ENCODE data around the gene GALP.

The GALP gene

DNA sequence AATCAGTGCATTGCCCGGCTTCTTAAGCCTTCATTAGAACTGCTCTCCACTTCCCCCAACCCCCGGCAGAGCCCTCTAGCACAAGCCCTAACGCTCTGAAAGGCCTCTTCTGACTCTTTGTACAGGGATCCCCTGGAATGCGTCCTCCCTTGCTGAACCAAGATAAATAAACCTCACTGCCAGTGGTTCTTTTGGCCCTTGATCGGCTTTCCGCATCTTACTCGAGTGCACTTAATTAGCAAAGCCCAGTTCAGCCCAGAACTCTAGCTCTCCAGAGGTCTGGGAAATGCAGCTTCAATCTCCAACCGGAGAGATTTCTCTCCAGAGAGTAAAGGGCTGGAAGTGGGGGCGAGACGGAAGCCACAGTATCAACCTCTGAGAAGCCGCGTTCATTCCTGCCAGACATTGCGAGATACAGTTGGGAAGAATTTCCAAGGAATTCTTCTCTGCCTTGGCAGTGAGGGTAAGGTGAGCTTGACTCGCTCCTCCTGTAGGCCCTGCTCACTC, 43.4 kb upstream of the GALP start:
- H2AFZ ChIP-seq (ENCODE audit: low read depth, low read length, severe bottlenecking): no peak overlapping the region
- H3K9ac ChIP-seq (ENCODE audit: low read length): no peak overlapping the region
- H3K36me3 ChIP-seq (ENCODE audit: low read length): no peaks in the 10 kb centered on the region
- H3K27ac ChIP-seq (ENCODE audit: low read depth, low read length): no peak overlapping the region
- H3K4me3 ChIP-seq (ENCODE audit: insufficient read depth, low read length, poor library complexity, severe bottlenecking): no peak overlapping the region
- no peaks in the 10 kb centered on the region for H3K79me2 ChIP-seq (ENCODE audit: insufficient read depth, low read length)
- H3K27me3 ChIP-seq (ENCODE audit: low read length): no peaks in the 10 kb centered on the region
- no peak for TF ChIP-seq EZH2phosphoT487 (conservative IDR thresholded peaks at IDR 0.05; ENCODE audit: low read length)
- TF ChIP-seq, protein P1, sequence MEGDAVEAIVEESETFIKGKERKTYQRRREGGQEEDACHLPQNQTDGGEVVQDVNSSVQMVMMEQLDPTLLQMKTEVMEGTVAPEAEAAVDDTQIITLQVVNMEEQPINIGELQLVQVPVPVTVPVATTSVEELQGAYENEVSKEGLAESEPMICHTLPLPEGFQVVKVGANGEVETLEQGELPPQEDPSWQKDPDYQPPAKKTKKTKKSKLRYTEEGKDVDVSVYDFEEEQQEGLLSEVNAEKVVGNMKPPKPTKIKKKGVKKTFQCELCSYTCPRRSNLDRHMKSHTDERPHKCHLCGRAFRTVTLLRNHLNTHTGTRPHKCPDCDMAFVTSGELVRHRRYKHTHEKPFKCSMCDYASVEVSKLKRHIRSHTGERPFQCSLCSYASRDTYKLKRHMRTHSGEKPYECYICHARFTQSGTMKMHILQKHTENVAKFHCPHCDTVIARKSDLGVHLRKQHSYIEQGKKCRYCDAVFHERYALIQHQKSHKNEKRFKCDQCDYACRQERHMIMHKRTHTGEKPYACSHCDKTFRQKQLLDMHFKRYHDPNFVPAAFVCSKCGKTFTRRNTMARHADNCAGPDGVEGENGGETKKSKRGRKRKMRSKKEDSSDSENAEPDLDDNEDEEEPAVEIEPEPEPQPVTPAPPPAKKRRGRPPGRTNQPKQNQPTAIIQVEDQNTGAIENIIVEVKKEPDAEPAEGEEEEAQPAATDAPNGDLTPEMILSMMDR (IDR thresholded peaks at IDR 0.05; ENCODE audit: insufficient read depth, low read length, poor library complexity, severe bottlenecking): no peak
- no peaks in the 10 kb centered on the region for H3F3A ChIP-seq (ENCODE audit: insufficient read depth)
- no peaks in the 10 kb centered on the region for H3K9me3 ChIP-seq (ENCODE audit: insufficient read depth, low read length)
- H4K20me1 ChIP-seq (ENCODE audit: low read depth, low read length): no peaks in the 10 kb centered on the region
- no peak overlapping the region for H3K4me2 ChIP-seq (ENCODE audit: low read depth, low read length, poor library complexity, severe bottlenecking)
- no peaks in the 10 kb centered on the region for H3K9me2 ChIP-seq (replicated peaks; ENCODE audit: insufficient read depth, low read length)

DNA sequence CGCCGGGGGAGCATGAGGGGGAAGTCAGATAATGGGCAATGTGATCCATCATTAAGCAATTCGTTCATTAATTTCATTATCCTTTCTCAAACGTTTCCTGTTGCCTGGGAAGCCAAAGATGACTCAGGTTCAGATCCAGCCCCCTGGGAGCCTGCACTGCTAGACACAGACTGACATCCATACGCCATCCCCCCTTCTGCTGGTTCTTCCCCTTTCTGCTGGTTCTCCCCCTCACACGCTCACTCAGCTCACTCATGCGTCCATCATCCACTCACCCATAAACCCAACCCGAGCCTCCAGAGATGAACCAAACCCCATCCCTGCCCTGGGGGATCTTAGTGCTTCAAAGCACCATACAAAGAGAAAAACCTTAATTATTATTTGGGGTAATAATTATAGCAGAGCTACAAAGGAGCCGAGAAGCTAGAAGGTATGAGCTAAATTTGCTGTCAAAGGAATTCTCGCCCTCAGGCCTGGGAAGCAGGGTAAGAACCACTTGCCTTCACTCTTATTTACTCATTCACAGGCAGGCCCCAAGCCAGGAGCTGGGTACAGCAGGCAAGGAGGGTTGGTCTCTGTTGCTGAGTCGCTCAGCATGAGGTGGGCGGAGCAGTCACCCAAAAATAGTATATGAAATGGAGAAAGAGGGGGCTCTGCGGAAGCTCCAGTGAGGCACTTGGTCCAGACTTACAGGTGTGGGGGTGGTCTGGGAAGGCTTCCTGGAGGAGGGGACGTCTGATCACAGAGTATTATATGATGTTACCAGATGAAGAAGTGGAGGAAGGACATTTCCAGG, 41.8 kb upstream of the GALP start:
- no peak for TF ChIP-seq EZH2phosphoT487 (conservative IDR thresholded peaks at IDR 0.05; ENCODE audit: low read length)
- TF ChIP-seq, protein P1 (IDR thresholded peaks at IDR 0.05; ENCODE audit: insufficient read depth, low read length, poor library complexity, severe bottlenecking): no peak
- Histone ChIP-seq H4K20me1 (ENCODE audit: low read depth, low read length) (no peaks in the 10 kb centered on the region), H3K27me3 (ENCODE audit: low read length) (no peaks in the 10 kb centered on the region), H3K79me2 (ENCODE audit: insufficient read depth, low read length) (no peaks in the 10 kb centered on the region), H2AFZ (ENCODE audit: low read depth, low read length, severe bottlenecking) (peak overlapping the region; percentile 14), H3K9me2 (replicated peaks; ENCODE audit: insufficient read depth, low read length) (no peaks in the 10 kb centered on the region), H3K9me3 (ENCODE audit: insufficient read depth, low read length) (no peaks in the 10 kb centered on the region), H3F3A (ENCODE audit: insufficient read depth) (no peaks in the 10 kb centered on the region), H3K9ac (ENCODE audit: low read length) (no peak overlapping the region), H3K4me3 (ENCODE audit: insufficient read depth, low read length, poor library complexity, severe bottlenecking) (no peak overlapping the region), H3K36me3 (ENCODE audit: low read length) (no peaks in the 10 kb centered on the region), H3K4me2 (ENCODE audit: low read depth, low read length, poor library complexity, severe bottlenecking) (peak overlapping the region; percentile 16), H3K27ac (ENCODE audit: low read depth, low read length) (no peak overlapping the region)

GRCh38 chr19:56134654-56134921, 41.2 kb upstream of the GALP start:
- TF ChIP-seq, protein P1 (IDR thresholded peaks at IDR 0.05; ENCODE audit: insufficient read depth, low read length, poor library complexity, severe bottlenecking): no peak
- TF ChIP-seq EZH2phosphoT487 (conservative IDR thresholded peaks at IDR 0.05; ENCODE audit: low read length): no peak
- H3K4me2 ChIP-seq (ENCODE audit: low read depth, low read length, poor library complexity, severe bottlenecking): no peak overlapping the region

More at GRCh38 chr19:56134654-56134921, 41.2 kb upstream of the GALP start:
- no peaks in the 10 kb centered on the region for H3K9me3 ChIP-seq (ENCODE audit: insufficient read depth, low read length)
- no peaks in the 10 kb centered on the region for H3F3A ChIP-seq (ENCODE audit: insufficient read depth)
- no peaks in the 10 kb centered on the region for H3K79me2 ChIP-seq (ENCODE audit: insufficient read depth, low read length)
- no peaks in the 10 kb centered on the region for H4K20me1 ChIP-seq (ENCODE audit: low read depth, low read length)
- peak overlapping the region; percentile 14 for H2AFZ ChIP-seq (ENCODE audit: low read depth, low read length, severe bottlenecking)
- no peaks in the 10 kb centered on the region for H3K36me3 ChIP-seq (ENCODE audit: low read length)
- no peaks in the 10 kb centered on the region for H3K27me3 ChIP-seq (ENCODE audit: low read length)
- H3K9me2 ChIP-seq (replicated peaks; ENCODE audit: insufficient read depth, low read length): no peaks in the 10 kb centered on the region
- H3K27ac ChIP-seq (ENCODE audit: low read depth, low read length): no peak overlapping the region
- H3K9ac ChIP-seq (ENCODE audit: low read length): no peak overlapping the region
- H3K4me3 ChIP-seq (ENCODE audit: insufficient read depth, low read length, poor library complexity, severe bottlenecking): no peak overlapping the region

Data from SU-DHL-6 (cell line).